ENCODE measurements around the gene UGT2B17.
"Not testable (repeated sequence)": the region's sequence is repeated elsewhere in the genome, so short reads cannot be mapped to it uniquely, and the experiment has no call there.

Gene UGT2B17

GRCh38 chr4:68569466-68570121 lies 6.5 kb downstream of the UGT2B17 start:
- in situ Hi-C loops (cut with MboI; ENCODE audit: low sequenced_read_pairs) = no loop called here

- in situ Hi-C loops (cut with MboI; ENCODE audit: low sequenced_read_pairs) = not testable (repeated sequence)
These were observed 7.1 kb downstream of the UGT2B17 start for GRCh38 chr4:68569036-68569435.

GRCh38 chr4:68568535-68568934 lies 7.6 kb downstream of the UGT2B17 start:
- in situ Hi-C loops (cut with MboI; ENCODE audit: low sequenced_read_pairs) = not testable (repeated sequence)

- in situ Hi-C loops (cut with MboI; ENCODE audit: low sequenced_read_pairs) = not testable (repeated sequence)
These were observed 9.8 kb downstream of the UGT2B17 start for GRCh38 chr4:68566364-68566763.

GRCh38 chr4:68565082-68565481 lies 11.0 kb downstream of the UGT2B17 start:
- in situ Hi-C loops (cut with MboI; ENCODE audit: low sequenced_read_pairs) = not testable (repeated sequence)

GRCh38 chr4:68560364-68561070 lies 15.6 kb downstream of the UGT2B17 start:
- in situ Hi-C loops (cut with MboI; ENCODE audit: low sequenced_read_pairs) = not testable (repeated sequence)

- in situ Hi-C loops (cut with MboI; ENCODE audit: low sequenced_read_pairs) = not testable (repeated sequence)
These were observed 22.3 kb downstream of the UGT2B17 start for GRCh38 chr4:68553830-68554229.

GRCh38 chr4:68552818-68553811 lies 23.0 kb downstream of the UGT2B17 start:
- in situ Hi-C loops (cut with MboI; ENCODE audit: low sequenced_read_pairs) = not testable (repeated sequence)

- in situ Hi-C loops (cut with MboI; ENCODE audit: low sequenced_read_pairs) = not testable (repeated sequence)
These were observed 33.4 kb downstream of the UGT2B17 start for GRCh38 chr4:68542742-68543141.

- in situ Hi-C loops (cut with MboI; ENCODE audit: low sequenced_read_pairs) = no loop called here
These were observed 39.7 kb downstream of the UGT2B17 start for GRCh38 chr4:68536375-68536774.

- in situ Hi-C loops (cut with MboI; ENCODE audit: low sequenced_read_pairs) = no loop called here
These were observed 40.1 kb downstream of the UGT2B17 start for GRCh38 chr4:68535974-68536373.

- in situ Hi-C loops (cut with MboI; ENCODE audit: low sequenced_read_pairs) = not testable (repeated sequence)
These were observed 53.9 kb downstream of the UGT2B17 start for GRCh38 chr4:68522232-68522631.

- in situ Hi-C loops (cut with MboI; ENCODE audit: low sequenced_read_pairs) = no loop called here
These were observed 55.1 kb downstream of the UGT2B17 start for GRCh38 chr4:68520985-68521384.

GRCh38 chr4:68518889-68519288 lies 57.2 kb downstream of the UGT2B17 start:
- in situ Hi-C loops (cut with MboI; ENCODE audit: low sequenced_read_pairs) = no loop called here

- in situ Hi-C loops (cut with MboI; ENCODE audit: low sequenced_read_pairs) = not testable (repeated sequence)
These were observed 70.7 kb downstream of the UGT2B17 start for GRCh38 chr4:68505452-68505851.

GRCh38 chr4:68504836-68505235 lies 71.3 kb downstream of the UGT2B17 start:
- in situ Hi-C loops (cut with MboI; ENCODE audit: low sequenced_read_pairs) = not testable (repeated sequence)

- in situ Hi-C loops (cut with MboI; ENCODE audit: low sequenced_read_pairs) = not testable (repeated sequence)
These were observed 72.7 kb downstream of the UGT2B17 start for GRCh38 chr4:68503462-68503861.

GRCh38 chr4:68499021-68499420 lies 77.1 kb downstream of the UGT2B17 start:
- in situ Hi-C loops (cut with MboI; ENCODE audit: low sequenced_read_pairs) = no loop called here

- in situ Hi-C loops (cut with MboI; ENCODE audit: low sequenced_read_pairs) = no loop called here
These were observed 77.6 kb downstream of the UGT2B17 start for GRCh38 chr4:68498413-68499007.

GRCh38 chr4:68494688-68495087 lies 81.4 kb downstream of the UGT2B17 start:
- in situ Hi-C loops (cut with MboI; ENCODE audit: low sequenced_read_pairs) = no loop called here
